Measurements from ENCODE around the gene ANO8. TPM values are rescaled to one million over a fixed set of nuclear protein-coding genes. Genes with fewer than 3 reads are reported as not detected.

The ANO8 gene
- total and polyA plus RNA-seq, 7 donors = 1.5 to 14.3 (median 11.9) TPM

GRCh38 chr19:17318966-17319365 lies 15.7 kb downstream of the ANO8 start:
- Histone ChIP-seq H3K4me1 (no peaks in the 10 kb centered on the region), H3K9me3 (no peaks in the 10 kb centered on the region), H3K27me3 (ENCODE audit: insufficient read depth in 3 of 3, low read length in 2 of 3) (no peaks in the 10 kb centered on the region), H3K27ac (no peak overlapping the region), H3K36me3 (ENCODE audit: insufficient read depth in 1 of 2, low read depth in 1 of 2) (peaks cover 3 to 72% of the 10 kb centered on the region in 2 donors), H3K4me3 (no peak overlapping the region)
- DNase-seq = no peak
- TF ChIP-seq CTCF (IDR thresholded peaks at IDR 0.05) = no peak
- 61 to 74% (median 66%) methylated on average over 6 of the region's 6 CpGs for WGBS, 3 donors
- intact Hi-C loops (cut with DNase I) = no loop called here
- ATAC-seq = no peak

DNA sequence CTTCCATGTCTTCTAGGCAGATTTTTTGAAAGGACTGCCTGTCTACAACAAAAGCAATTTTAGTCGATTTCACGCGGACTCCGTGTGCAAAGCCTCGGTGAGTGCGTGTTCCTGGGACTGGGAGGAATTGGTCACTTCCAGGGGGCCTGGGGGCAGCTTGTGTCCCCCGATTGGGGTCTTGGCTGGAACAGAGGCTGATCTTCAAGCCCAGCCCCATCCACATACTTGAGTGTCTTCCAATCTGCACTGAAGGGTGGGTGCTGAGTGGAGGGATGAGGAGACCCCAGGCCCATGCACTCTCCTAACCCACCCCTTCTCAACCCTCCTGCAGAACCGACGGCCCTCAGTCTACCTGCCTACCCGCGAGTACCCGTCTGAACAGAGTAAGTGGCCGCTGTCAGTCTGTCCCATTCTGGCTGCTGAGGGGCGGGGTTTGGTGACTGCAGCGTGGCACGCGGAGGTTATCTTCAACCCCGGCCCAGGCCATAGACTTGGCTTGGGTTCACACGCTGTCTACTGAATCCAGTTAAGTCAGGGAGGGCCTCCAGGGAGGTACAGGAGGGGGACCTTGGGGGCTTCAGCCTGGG lies 20.6 kb downstream of the ANO8 start:
- Histone ChIP-seq H3K36me3 (ENCODE audit: insufficient read depth in 1 of 2, low read depth in 1 of 2) (peaks cover 0 to 41% of the 10 kb centered on the region in 2 donors), H3K4me3 (no peak overlapping the region), H3K27me3 (ENCODE audit: insufficient read depth in 3 of 3, low read length in 2 of 3) (peaks cover 0 to 1% (median 0%) of the 10 kb centered on the region in 3 donors), H3K4me1 (peaks cover 21% of the 10 kb centered on the region), H3K9me3 (no peaks in the 10 kb centered on the region), H3K27ac (no peak overlapping the region)
- 90 to 91% (median 90%) methylated on average over 19 of the region's 19 CpGs for WGBS, 3 donors
- DNase-seq (no peak), ATAC-seq (no peak)
- no peak for TF ChIP-seq CTCF (IDR thresholded peaks at IDR 0.05)
- intact Hi-C loops (cut with DNase I) = no loop called here

- 82 to 86% (median 86%) methylated on average over 20 of the region's 20 CpGs for WGBS, 3 donors
- no peaks in the 10 kb centered on the region for H3K9me3 ChIP-seq
- peaks cover 0 to 1% (median 0%) of the 10 kb centered on the region in 3 donors for H3K27me3 ChIP-seq (ENCODE audit: insufficient read depth in 3 of 3, low read length in 2 of 3)
- DNase-seq (no peak), ATAC-seq (no peak)
- peaks cover 22% of the 10 kb centered on the region for H3K4me1 ChIP-seq
- H3K4me3 ChIP-seq = no peak overlapping the region
- TF ChIP-seq CTCF (IDR thresholded peaks at IDR 0.05) = no peak
- H3K27ac ChIP-seq = no peak overlapping the region
- H3K36me3 ChIP-seq (ENCODE audit: insufficient read depth in 1 of 2, low read depth in 1 of 2) = peaks cover 0 to 38% of the 10 kb centered on the region in 2 donors
- intact Hi-C loops (cut with DNase I) = no loop called here
Observed at GRCh38 chr19:17312189-17313113, 22.2 kb downstream of the ANO8 start.

GRCh38 chr19:17311455-17312188 lies 23.0 kb downstream of the ANO8 start:
- TF ChIP-seq CTCF (IDR thresholded peaks at IDR 0.05) = no peak
- DNase-seq = no peak
- 73 to 77% (median 75%) methylated on average over 11 of the region's 11 CpGs for WGBS, 3 donors
- Histone ChIP-seq H3K4me1 (peaks cover 29% of the 10 kb centered on the region), H3K36me3 (ENCODE audit: insufficient read depth in 1 of 2, low read depth in 1 of 2) (peaks cover 0 to 29% of the 10 kb centered on the region in 2 donors), H3K9me3 (no peaks in the 10 kb centered on the region), H3K27ac (no peak overlapping the region), H3K4me3 (no peak overlapping the region), H3K27me3 (ENCODE audit: insufficient read depth in 3 of 3, low read length in 2 of 3) (peaks cover 0 to 1% (median 0%) of the 10 kb centered on the region in 3 donors)
- intact Hi-C loops (cut with DNase I) = no loop called here
- no peak for ATAC-seq

All from psoas muscle (tissue), 8 donors.